ENCODE measurements around the gene METAP2. TPM values are rescaled to one million over a fixed set of nuclear protein-coding genes. Genes with fewer than 3 reads are reported as not detected.

Gene METAP2
- total RNA-seq, 1 donor from 2014 or later: 81.6 TPM

DNA sequence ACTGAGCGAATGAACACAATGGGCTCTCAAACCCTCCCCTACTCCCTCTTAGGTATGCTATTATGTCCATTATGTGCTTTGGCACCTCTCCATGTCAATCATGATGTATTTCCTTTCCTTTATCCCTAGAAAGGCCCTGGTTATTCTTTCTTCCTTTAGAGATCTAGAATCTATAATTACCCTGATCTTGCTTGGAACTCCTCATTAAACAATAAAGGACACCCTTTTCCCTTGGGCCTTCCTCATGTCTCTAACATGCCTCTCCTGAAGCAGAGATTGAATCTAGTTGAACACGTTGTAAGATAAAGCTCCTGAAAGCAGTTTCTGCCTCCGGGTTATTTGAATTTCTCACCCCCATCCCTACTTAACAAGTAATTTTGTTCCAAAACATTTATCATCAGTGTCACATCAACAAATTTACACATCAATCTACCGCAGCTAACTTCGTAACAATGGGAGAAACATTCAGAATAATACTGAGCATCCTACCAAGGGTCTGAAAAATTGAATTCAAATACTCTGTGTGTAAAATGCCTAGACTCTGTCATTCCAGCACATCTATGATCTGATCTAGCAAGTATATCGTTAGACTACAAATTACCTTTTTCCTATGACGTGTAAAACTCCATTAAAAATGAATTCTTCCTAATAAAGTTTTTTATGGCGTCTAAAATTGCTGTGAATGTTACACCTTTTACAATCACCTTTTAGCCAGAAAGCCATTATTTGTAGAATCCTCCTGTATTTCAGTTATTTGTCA lies 72.0 kb downstream of the METAP2 start:
- peaks cover 4% of the 10 kb centered on the region for H3K9me3 Mint-ChIP-seq (ENCODE audit: unreplicated experiment)
- H3K79me2 ChIP-seq (ENCODE audit: insufficient read depth, low read length): no peaks in the 10 kb centered on the region
- FAIRE-seq (no peak), DNase-seq (ENCODE audit: low read depth) (no peak)
- TF ChIP-seq, protein P1, sequence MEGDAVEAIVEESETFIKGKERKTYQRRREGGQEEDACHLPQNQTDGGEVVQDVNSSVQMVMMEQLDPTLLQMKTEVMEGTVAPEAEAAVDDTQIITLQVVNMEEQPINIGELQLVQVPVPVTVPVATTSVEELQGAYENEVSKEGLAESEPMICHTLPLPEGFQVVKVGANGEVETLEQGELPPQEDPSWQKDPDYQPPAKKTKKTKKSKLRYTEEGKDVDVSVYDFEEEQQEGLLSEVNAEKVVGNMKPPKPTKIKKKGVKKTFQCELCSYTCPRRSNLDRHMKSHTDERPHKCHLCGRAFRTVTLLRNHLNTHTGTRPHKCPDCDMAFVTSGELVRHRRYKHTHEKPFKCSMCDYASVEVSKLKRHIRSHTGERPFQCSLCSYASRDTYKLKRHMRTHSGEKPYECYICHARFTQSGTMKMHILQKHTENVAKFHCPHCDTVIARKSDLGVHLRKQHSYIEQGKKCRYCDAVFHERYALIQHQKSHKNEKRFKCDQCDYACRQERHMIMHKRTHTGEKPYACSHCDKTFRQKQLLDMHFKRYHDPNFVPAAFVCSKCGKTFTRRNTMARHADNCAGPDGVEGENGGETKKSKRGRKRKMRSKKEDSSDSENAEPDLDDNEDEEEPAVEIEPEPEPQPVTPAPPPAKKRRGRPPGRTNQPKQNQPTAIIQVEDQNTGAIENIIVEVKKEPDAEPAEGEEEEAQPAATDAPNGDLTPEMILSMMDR (IDR thresholded peaks at IDR 0.05; ENCODE audit: insufficient read depth, low read depth, low read length): no peak
- no peak for TF ChIP-seq EZH2 (IDR thresholded peaks at IDR 0.05; ENCODE audit: insufficient read depth, low read length)
- H4K20me1 ChIP-seq (ENCODE audit: insufficient read depth, low read length): no peaks in the 10 kb centered on the region
- no peaks in the 10 kb centered on the region for H3K27me3 Mint-ChIP-seq (ENCODE audit: low read depth, unreplicated experiment)
- H3K9ac ChIP-seq (ENCODE audit: low read length): no peak overlapping the region
- H3K36me3 ChIP-seq (ENCODE audit: insufficient read depth, low read length): no peaks in the 10 kb centered on the region
- H3K4me2 ChIP-seq (ENCODE audit: low read length): no peak overlapping the region
- no peaks in the 10 kb centered on the region for H3K4me1 ChIP-seq (ENCODE audit: insufficient read depth, low read length)
- H3K4me3 Mint-ChIP-seq (ENCODE audit: unreplicated experiment): peak overlapping the region; percentile 41
- H3K4me3 ChIP-seq (ENCODE audit: insufficient read depth, low read depth, low read length): no peak overlapping the region
- H3K27me3 ChIP-seq (ENCODE audit: insufficient read depth, low read length): peaks cover 20% of the 10 kb centered on the region
- H3K27ac Mint-ChIP-seq (ENCODE audit: unreplicated experiment): no peak overlapping the region
- no peak overlapping the region for H2AFZ ChIP-seq (ENCODE audit: low read depth, low read length)
- peaks cover 7% of the 10 kb centered on the region for H3K9me3 ChIP-seq (ENCODE audit: insufficient read depth, low read depth, low read length)
- peaks cover 13% of the 10 kb centered on the region for H3K4me1 Mint-ChIP-seq (ENCODE audit: low read depth, unreplicated experiment)
- H3K27ac ChIP-seq (ENCODE audit: low read depth, low read length): no peak overlapping the region
- H3K36me3 Mint-ChIP-seq (ENCODE audit: low read depth, unreplicated experiment): no peaks in the 10 kb centered on the region

GRCh38 chr12:95546491-95546813 lies 72.5 kb downstream of the METAP2 start:
- H3K27me3 ChIP-seq (ENCODE audit: insufficient read depth, low read length): peaks cover 23% of the 10 kb centered on the region
- Mint-ChIP-seq H3K4me1 (ENCODE audit: low read depth, unreplicated experiment) (peaks cover 16% of the 10 kb centered on the region), H3K9me3 (ENCODE audit: unreplicated experiment) (peaks cover 4% of the 10 kb centered on the region), H3K27me3 (ENCODE audit: low read depth, unreplicated experiment) (no peaks in the 10 kb centered on the region), H3K4me3 (ENCODE audit: unreplicated experiment) (peak overlapping the region; percentile 41), H3K27ac (ENCODE audit: unreplicated experiment) (no peak overlapping the region), H3K36me3 (ENCODE audit: low read depth, unreplicated experiment) (no peaks in the 10 kb centered on the region)
- no peaks in the 10 kb centered on the region for H3K4me1 ChIP-seq (ENCODE audit: insufficient read depth, low read length)
- H3K4me3 ChIP-seq (ENCODE audit: insufficient read depth, low read depth, low read length): no peak overlapping the region
- no peak overlapping the region for H3K4me2 ChIP-seq (ENCODE audit: low read length)
- DNase-seq (ENCODE audit: low read depth): no peak
- H3K9me3 ChIP-seq (ENCODE audit: insufficient read depth, low read depth, low read length): peaks cover 7% of the 10 kb centered on the region
- FAIRE-seq: no peak
- no peak overlapping the region for H3K9ac ChIP-seq (ENCODE audit: low read length)
- TF ChIP-seq, protein P1 (IDR thresholded peaks at IDR 0.05; ENCODE audit: insufficient read depth, low read depth, low read length): no peak
- TF ChIP-seq EZH2 (IDR thresholded peaks at IDR 0.05; ENCODE audit: insufficient read depth, low read length): no peak
- no peaks in the 10 kb centered on the region for H4K20me1 ChIP-seq (ENCODE audit: insufficient read depth, low read length)
- no peak overlapping the region for H2AFZ ChIP-seq (ENCODE audit: low read depth, low read length)
- H3K27ac ChIP-seq (ENCODE audit: low read depth, low read length): no peak overlapping the region
- no peaks in the 10 kb centered on the region for H3K79me2 ChIP-seq (ENCODE audit: insufficient read depth, low read length)
- H3K36me3 ChIP-seq (ENCODE audit: insufficient read depth, low read length): no peaks in the 10 kb centered on the region

DNA sequence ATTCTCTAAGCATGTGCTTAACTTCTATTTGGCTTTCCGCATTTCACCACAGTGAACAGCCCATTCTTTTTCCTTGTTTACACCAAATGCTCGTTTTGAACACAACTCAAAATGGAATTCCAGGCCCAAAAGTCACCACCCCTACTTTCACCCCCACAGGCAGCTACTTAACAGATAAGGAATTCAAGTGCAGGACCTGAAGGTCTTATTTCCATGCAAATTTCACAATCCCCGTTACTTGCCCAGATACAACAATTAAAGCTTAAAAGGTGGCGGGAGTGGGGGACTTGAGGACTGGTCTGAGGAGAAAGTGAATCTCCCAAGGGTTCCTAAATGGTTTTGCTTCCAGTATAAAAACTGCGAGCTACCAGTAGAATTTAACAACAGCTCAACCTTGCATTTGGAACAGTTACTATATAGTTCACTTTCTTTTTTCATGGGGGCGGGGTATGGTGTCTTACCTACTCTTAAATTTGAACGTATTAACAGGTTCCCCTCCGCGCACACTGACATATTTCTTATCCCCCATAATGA lies 73.6 kb downstream of the METAP2 start:
- Histone ChIP-seq H3K36me3 (ENCODE audit: insufficient read depth, low read length) (no peaks in the 10 kb centered on the region), H3K79me2 (ENCODE audit: insufficient read depth, low read length) (no peaks in the 10 kb centered on the region), H3K9me3 (ENCODE audit: insufficient read depth, low read depth, low read length) (peaks cover 7% of the 10 kb centered on the region), H3K4me2 (ENCODE audit: low read length) (peak overlapping the region; percentile 82), H3K9ac (ENCODE audit: low read length) (peak overlapping the region; percentile 69), H3K4me1 (ENCODE audit: insufficient read depth, low read length) (no peaks in the 10 kb centered on the region), H3K27me3 (ENCODE audit: insufficient read depth, low read length) (peaks cover 23% of the 10 kb centered on the region), H3K4me3 (ENCODE audit: insufficient read depth, low read depth, low read length) (peak overlapping the region; percentile 58), H4K20me1 (ENCODE audit: insufficient read depth, low read length) (no peaks in the 10 kb centered on the region), H2AFZ (ENCODE audit: low read depth, low read length) (peak overlapping the region; percentile 89), H3K27ac (ENCODE audit: low read depth, low read length) (no peak overlapping the region)
- TF ChIP-seq, protein P1 (IDR thresholded peaks at IDR 0.05; ENCODE audit: insufficient read depth, low read depth, low read length): no peak
- TF ChIP-seq EZH2 (IDR thresholded peaks at IDR 0.05; ENCODE audit: insufficient read depth, low read length): no peak
- no peaks in the 10 kb centered on the region for H3K36me3 Mint-ChIP-seq (ENCODE audit: low read depth, unreplicated experiment)
- peaks cover 4% of the 10 kb centered on the region for H3K9me3 Mint-ChIP-seq (ENCODE audit: unreplicated experiment)
- peak overlapping the region; percentile 47 for H3K27ac Mint-ChIP-seq (ENCODE audit: unreplicated experiment)
- H3K4me1 Mint-ChIP-seq (ENCODE audit: low read depth, unreplicated experiment): peaks cover 16% of the 10 kb centered on the region
- H3K4me3 Mint-ChIP-seq (ENCODE audit: unreplicated experiment): peak overlapping the region; percentile 88
- no peaks in the 10 kb centered on the region for H3K27me3 Mint-ChIP-seq (ENCODE audit: low read depth, unreplicated experiment)
- DNase-seq (ENCODE audit: low read depth) (peak; percentile 31), FAIRE-seq (no peak)

All from astrocyte (in vitro differentiated cells and primary cell).